ENCODE results near the gene TNFAIP1.

- TF ChIP-seq EZH2 (IDR thresholded peaks at IDR 0.05; ENCODE audit: low read length, unreplicated experiment), result no peak
- TF ChIP-seq CTCF (conservative IDR thresholded peaks at IDR 0.05; ENCODE audit: low read depth, low read length), result no peak
Observed at GRCh38 chr17:28330671-28331070, 4.9 kb upstream of the TNFAIP1 start.

All from PC-3 (cell line).